ENCODE results near the gene FTSJ3. TPM values are rescaled to one million over a fixed set of nuclear protein-coding genes. Genes with fewer than 3 reads are reported as not detected.

FTSJ3 gene
- total RNA-seq, 1 donor from 2014 or later = 42.0 TPM

- peaks cover 13% of the 10 kb centered on the region for H3K27me3 Mint-ChIP-seq (ENCODE audit: unreplicated experiment)
- H3K36me3 Mint-ChIP-seq (ENCODE audit: unreplicated experiment) = no peaks in the 10 kb centered on the region
- peak within 1 kb of the TSS; percentile 99 for H3K27ac Mint-ChIP-seq (ENCODE audit: unreplicated experiment)
- H3K4me1 Mint-ChIP-seq (ENCODE audit: low read depth, unreplicated experiment) = peaks cover 18% of the 10 kb centered on the region
- DNase-seq = peak; percentile 98
- H3K9me3 Mint-ChIP-seq (ENCODE audit: unreplicated experiment) = peaks cover 10% of the 10 kb centered on the region
- H3K4me3 Mint-ChIP-seq (ENCODE audit: unreplicated experiment) = peak within 1 kb of the TSS; percentile 98
- no peak for TF ChIP-seq CTCF (IDR thresholded peaks at IDR 0.05; ENCODE audit: partially characterized antibody, unreplicated experiment)
Observed at GRCh38 chr17:63773272-63774140, 54.0 kb downstream of the FTSJ3 start, which contains the start of gene CCDC47. CCDC47 (minus strand) TSS chr17:63773597; CDS start chr17:63766175, 7,422 bp downstream.

- no peak for DNase-seq
- Mint-ChIP-seq H3K36me3 (ENCODE audit: unreplicated experiment) (no peaks in the 10 kb centered on the region), H3K4me3 (ENCODE audit: unreplicated experiment) (peak overlapping the region; percentile 98), H3K27ac (ENCODE audit: unreplicated experiment) (peak overlapping the region; percentile 81), H3K9me3 (ENCODE audit: unreplicated experiment) (peaks cover 10% of the 10 kb centered on the region), H3K4me1 (ENCODE audit: low read depth, unreplicated experiment) (peaks cover 19% of the 10 kb centered on the region), H3K27me3 (ENCODE audit: unreplicated experiment) (peaks cover 13% of the 10 kb centered on the region)
- TF ChIP-seq CTCF (IDR thresholded peaks at IDR 0.05; ENCODE audit: partially characterized antibody, unreplicated experiment) = no peak
Observed at GRCh38 chr17:63772801-63773271, 54.6 kb downstream of the FTSJ3 start.

Other genes starting within 250 kb of the FTSJ3 start
- gene TACO1, start 226.8 kb downstream of the FTSJ3 start, total RNA-seq (ENCODE audit: unreplicated experiment) = 23.2 TPM
- 54.6 TPM for gene MAP3K3, start 205.2 kb downstream of the FTSJ3 start, total RNA-seq (ENCODE audit: unreplicated experiment)
- 311 TPM for gene LIMD2, start 127.5 kb downstream of the FTSJ3 start, total RNA-seq (ENCODE audit: unreplicated experiment)
- 58.8 TPM for gene STRADA, start 85.9 kb downstream of the FTSJ3 start, total RNA-seq (ENCODE audit: unreplicated experiment)
- gene CCDC47, start 54.1 kb downstream of the FTSJ3 start, total RNA-seq (ENCODE audit: unreplicated experiment) = 56.4 TPM
- gene DDX42, start 53.5 kb downstream of the FTSJ3 start, total RNA-seq (ENCODE audit: unreplicated experiment) = 181 TPM
- 133 TPM for gene PSMC5, start 232 bp downstream of the FTSJ3 start, total RNA-seq (ENCODE audit: unreplicated experiment)
- gene SMARCD2, start 15.0 kb upstream of the FTSJ3 start, total RNA-seq (ENCODE audit: unreplicated experiment) = 84.5 TPM
- gene CSH2, start 46.0 kb upstream of the FTSJ3 start, total RNA-seq (ENCODE audit: unreplicated experiment) = 0.56 TPM
- not detected for gene GH2, start 54.3 kb upstream of the FTSJ3 start, total RNA-seq (ENCODE audit: unreplicated experiment)
- not detected for gene CSH1, start 68.9 kb upstream of the FTSJ3 start, total RNA-seq (ENCODE audit: unreplicated experiment)
- gene CSHL1, start 83.6 kb upstream of the FTSJ3 start, total RNA-seq (ENCODE audit: unreplicated experiment) = not detected
- not detected for gene GH1, start 91.2 kb upstream of the FTSJ3 start, total RNA-seq (ENCODE audit: unreplicated experiment)
- gene CD79B, start 104.7 kb upstream of the FTSJ3 start, total RNA-seq (ENCODE audit: unreplicated experiment) = not detected
- gene SCN4A, start 145.3 kb upstream of the FTSJ3 start, total RNA-seq (ENCODE audit: unreplicated experiment) = 7.9 TPM
- gene PRR29, start 170.7 kb upstream of the FTSJ3 start, total RNA-seq (ENCODE audit: unreplicated experiment) = not detected
- gene ICAM2, start 193.0 kb upstream of the FTSJ3 start, total RNA-seq (ENCODE audit: unreplicated experiment) = not detected

Data from glutamatergic neuron (in vitro differentiated cells).